Liver (tissue), 9 donors: Measurements from ENCODE around the gene CRBN. TPM values are rescaled to one million over a fixed set of nuclear protein-coding genes. Genes with fewer than 3 reads are reported as not detected.

ENCODE experiments used
- DNase-seq: peaks from one replicate; pipeline ENCODE4 v3.0.0-alpha.2; 2017; ENCODE audit warnings: low spot score
- H3K27ac ChIP-seq, 2 donors: one replicate each; pipeline ENCODE4 v1.7.0; 2013; ENCODE audit warnings: inconsistent platforms in 2 of 2, low read length in 2 of 2, control low read depth in 1 of 2, low read depth in 1 of 2, mild to moderate bottlenecking in 1 of 2
- H3K27me3 ChIP-seq, 4 donors: one replicate each; pipeline versions ENCODE4 v1.6.1 to v1.7.0; 2013; ENCODE audit warnings: low read length in 3 of 4, inconsistent platforms in 1 of 4, mild to moderate bottlenecking in 1 of 4, moderate library complexity in 1 of 4; ENCODE audit not compliant: control insufficient read depth in 4 of 4, insufficient read depth in 4 of 4
- H3K36me3 ChIP-seq, 4 donors: one replicate each; pipeline versions ENCODE4 v1.6.1 to v1.7.0; 2013; ENCODE audit warnings: low read length in 3 of 4, mild to moderate bottlenecking in 3 of 4, low read depth in 1 of 4, moderate library complexity in 1 of 4; ENCODE audit not compliant: control insufficient read depth in 4 of 4, insufficient read depth in 3 of 4
- H3K4me1 ChIP-seq, 4 donors: one replicate each; pipeline versions ENCODE4 v1.6.1 to v1.7.0; 2013; ENCODE audit warnings: low read length in 3 of 4, mild to moderate bottlenecking in 3 of 4, moderate library complexity in 1 of 4; ENCODE audit not compliant: control insufficient read depth in 4 of 4, insufficient read depth in 4 of 4
- H3K4me3 ChIP-seq, 3 donors: one replicate each; pipeline versions ENCODE4 v1.6.1 to v1.7.0; 2013; ENCODE audit warnings: low read length in 3 of 3, control low read depth in 1 of 3, low read depth in 1 of 3, mild to moderate bottlenecking in 1 of 3
- H3K9ac ChIP-seq, 2 donors: one replicate each; pipeline ENCODE4 v1.7.0; 2013; ENCODE audit warnings: low read length in 2 of 2, mild to moderate bottlenecking in 2 of 2, moderate library complexity in 2 of 2, control low read depth in 1 of 2, low read depth in 1 of 2
- H3K9me3 ChIP-seq, 4 donors: one replicate each; pipeline versions ENCODE4 v1.6.1 to v1.7.0; 2013; ENCODE audit warnings: low read length in 3 of 4; ENCODE audit not compliant: control insufficient read depth in 4 of 4
- FOXA1 ChIP-seq: IDR thresholded peaks from 2 replicates; pipeline ENCODE4 v1.6.1; 2016; ENCODE audit warnings: antibody characterized with exemption
- FOXA2 ChIP-seq: IDR thresholded peaks from 2 replicates; pipeline ENCODE4 v1.6.1; 2016; ENCODE audit warnings: antibody characterized with exemption
- HNF4A ChIP-seq, 2 donors: conservative IDR thresholded peaks; 2 replicates each; pipeline ENCODE4 v1.6.1; 2016; ENCODE audit warnings: antibody characterized with exemption in 2 of 2, mild to moderate bottlenecking in 2 of 2
- JUND ChIP-seq, 2 donors: IDR thresholded peaks; 2 replicates each; pipeline ENCODE4 v1.6.1; 2016; ENCODE audit warnings: antibody characterized with exemption in 2 of 2
- MAX ChIP-seq: IDR thresholded peaks from 2 replicates; pipeline ENCODE4 v1.6.1; 2016; ENCODE audit warnings: antibody characterized with exemption
- RAD21 ChIP-seq, 2 donors: IDR thresholded peaks; 2 replicates each; pipeline ENCODE4 v1.6.1; 2016; ENCODE audit warnings: antibody characterized with exemption in 2 of 2, mild to moderate bottlenecking in 2 of 2
- REST ChIP-seq: IDR thresholded peaks from 2 replicates; pipeline ENCODE4 v1.6.1; 2016; ENCODE audit warnings: antibody characterized with exemption, mild to moderate bottlenecking
- RXRA ChIP-seq, 2 donors: IDR thresholded peaks; 2 replicates each; pipeline ENCODE4 v1.6.1; 2017 to 2018; ENCODE audit warnings: antibody characterized with exemption in 2 of 2, mild to moderate bottlenecking in 1 of 2
- WGBS: extraction: QIAGEN DNeasy Blood & Tissue Kit; methylation state at CpG from one replicate; pipeline ENCODE4 v1.1.7; 2013; 5-methylcytosine and 5-hydroxymethylcytosine counted together
- polyA plus RNA-seq, 2 donors: library from polyadenylated mRNA; stranded (reverse) in 1 of 2; unstranded in 1 of 2; fragments of 200-250 nt in 1 of 2; fragments of >200 nt in 1 of 2; fragmentation: Nextera tagmentation in 1 of 2; extraction: Ambion mirVana in 1 of 2; gene quantifications; one replicate each; pipeline versions ENCODE4 v1.2.1 to v1.2.3, GENCODE V29; 2013 to 2015
- total RNA-seq, 2 donors: library from RNA; depleted of rRNA; stranded (reverse); fragments of >200 nt; gene quantifications; one replicate each; pipeline ENCODE4 v1.2.3, GENCODE V29; 2014
- TF ChIP-seq, protein P1 (sequence below): fragments of 150-350 bp; IDR thresholded peaks from 2 replicates; pipeline ENCODE4 v1.5.1; 2017; ENCODE audit warnings: improper control_type of control experiment, low read depth, low read length; ENCODE audit not compliant: missing input control
- TF ChIP-seq, protein P2 (sequence below): IDR thresholded peaks from 2 replicates; pipeline ENCODE4 v1.6.1; 2016; ENCODE audit warnings: antibody characterized with exemption
- donor health status: healthy.
- donor health status: healthy.
- donor health status: healthy.
- donor health status: healthy.
- donor health status: healthy.

CRBN gene
- total and polyA plus RNA-seq, 4 donors = 14.0 to 57.6 (median 29.4) TPM

DNA sequence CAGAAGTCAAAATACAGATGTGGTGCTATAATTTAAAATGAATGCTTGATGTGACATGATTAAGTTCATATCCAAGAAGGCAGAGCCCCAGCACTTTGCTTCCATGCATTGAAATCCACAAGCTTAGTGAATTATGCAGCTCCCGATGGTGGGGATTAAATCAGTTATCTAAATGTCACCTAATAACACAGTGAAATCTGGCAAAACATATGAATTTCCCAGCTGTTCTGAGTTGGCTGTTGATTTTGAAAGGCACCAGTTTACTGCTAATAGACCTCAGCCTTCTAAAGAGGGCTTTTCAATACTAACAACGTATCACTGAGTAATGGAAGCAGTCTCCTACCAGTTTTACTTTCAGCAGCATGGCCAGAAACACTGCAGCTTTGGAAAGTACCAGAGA lies 19.8 kb upstream of the CRBN start:
- Histone ChIP-seq H3K9me3 (no peaks in the 10 kb centered on the region), H3K4me3 (no peak overlapping the region), H3K9ac (no peak overlapping the region), H3K27me3 (no peaks in the 10 kb centered on the region), H3K4me1 (no peaks in the 10 kb centered on the region), H3K36me3 (no peaks in the 10 kb centered on the region), H3K27ac (no peak overlapping the region)
- no peak for DNase-seq
- 53% methylated on average over 2 of the region's 2 CpGs for WGBS
- no peak for TF ChIP-seq JUND (IDR thresholded peaks at IDR 0.05)
- TF ChIP-seq MAX = no peak
- TF ChIP-seq RXRA (IDR thresholded peaks at IDR 0.05) = no peak
- TF ChIP-seq REST = no peak

GRCh38 chr3:3196148-3196861 lies 16.8 kb upstream of the CRBN start:
- Histone ChIP-seq H3K27me3 (no peaks in the 10 kb centered on the region), H3K9ac (no peak overlapping the region), H3K4me1 (no peaks in the 10 kb centered on the region), H3K27ac (no peak overlapping the region), H3K4me3 (no peak overlapping the region), H3K36me3 (no peaks in the 10 kb centered on the region), H3K9me3 (no peaks in the 10 kb centered on the region)
- no peak for TF ChIP-seq FOXA1
- TF ChIP-seq, protein P1, sequence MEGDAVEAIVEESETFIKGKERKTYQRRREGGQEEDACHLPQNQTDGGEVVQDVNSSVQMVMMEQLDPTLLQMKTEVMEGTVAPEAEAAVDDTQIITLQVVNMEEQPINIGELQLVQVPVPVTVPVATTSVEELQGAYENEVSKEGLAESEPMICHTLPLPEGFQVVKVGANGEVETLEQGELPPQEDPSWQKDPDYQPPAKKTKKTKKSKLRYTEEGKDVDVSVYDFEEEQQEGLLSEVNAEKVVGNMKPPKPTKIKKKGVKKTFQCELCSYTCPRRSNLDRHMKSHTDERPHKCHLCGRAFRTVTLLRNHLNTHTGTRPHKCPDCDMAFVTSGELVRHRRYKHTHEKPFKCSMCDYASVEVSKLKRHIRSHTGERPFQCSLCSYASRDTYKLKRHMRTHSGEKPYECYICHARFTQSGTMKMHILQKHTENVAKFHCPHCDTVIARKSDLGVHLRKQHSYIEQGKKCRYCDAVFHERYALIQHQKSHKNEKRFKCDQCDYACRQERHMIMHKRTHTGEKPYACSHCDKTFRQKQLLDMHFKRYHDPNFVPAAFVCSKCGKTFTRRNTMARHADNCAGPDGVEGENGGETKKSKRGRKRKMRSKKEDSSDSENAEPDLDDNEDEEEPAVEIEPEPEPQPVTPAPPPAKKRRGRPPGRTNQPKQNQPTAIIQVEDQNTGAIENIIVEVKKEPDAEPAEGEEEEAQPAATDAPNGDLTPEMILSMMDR = peak; percentile 32
- TF ChIP-seq RAD21 (IDR thresholded peaks at IDR 0.05) = peak; percentile 46 to 56
- TF ChIP-seq, protein P2, sequence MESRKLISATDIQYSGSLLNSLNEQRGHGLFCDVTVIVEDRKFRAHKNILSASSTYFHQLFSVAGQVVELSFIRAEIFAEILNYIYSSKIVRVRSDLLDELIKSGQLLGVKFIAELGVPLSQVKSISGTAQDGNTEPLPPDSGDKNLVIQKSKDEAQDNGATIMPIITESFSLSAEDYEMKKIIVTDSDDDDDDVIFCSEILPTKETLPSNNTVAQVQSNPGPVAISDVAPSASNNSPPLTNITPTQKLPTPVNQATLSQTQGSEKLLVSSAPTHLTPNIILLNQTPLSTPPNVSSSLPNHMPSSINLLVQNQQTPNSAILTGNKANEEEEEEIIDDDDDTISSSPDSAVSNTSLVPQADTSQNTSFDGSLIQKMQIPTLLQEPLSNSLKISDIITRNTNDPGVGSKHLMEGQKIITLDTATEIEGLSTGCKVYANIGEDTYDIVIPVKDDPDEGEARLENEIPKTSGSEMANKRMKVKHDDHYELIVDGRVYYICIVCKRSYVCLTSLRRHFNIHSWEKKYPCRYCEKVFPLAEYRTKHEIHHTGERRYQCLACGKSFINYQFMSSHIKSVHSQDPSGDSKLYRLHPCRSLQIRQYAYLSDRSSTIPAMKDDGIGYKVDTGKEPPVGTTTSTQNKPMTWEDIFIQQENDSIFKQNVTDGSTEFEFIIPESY = no peak
- no peak for TF ChIP-seq HNF4A (conservative IDR thresholded peaks at IDR 0.05)
- no peak for TF ChIP-seq FOXA2
- no peak for DNase-seq
- WGBS = 59% methylated on average over 6 of the region's 6 CpGs
